ENCODE data around the gene GABBR2.

DNA sequence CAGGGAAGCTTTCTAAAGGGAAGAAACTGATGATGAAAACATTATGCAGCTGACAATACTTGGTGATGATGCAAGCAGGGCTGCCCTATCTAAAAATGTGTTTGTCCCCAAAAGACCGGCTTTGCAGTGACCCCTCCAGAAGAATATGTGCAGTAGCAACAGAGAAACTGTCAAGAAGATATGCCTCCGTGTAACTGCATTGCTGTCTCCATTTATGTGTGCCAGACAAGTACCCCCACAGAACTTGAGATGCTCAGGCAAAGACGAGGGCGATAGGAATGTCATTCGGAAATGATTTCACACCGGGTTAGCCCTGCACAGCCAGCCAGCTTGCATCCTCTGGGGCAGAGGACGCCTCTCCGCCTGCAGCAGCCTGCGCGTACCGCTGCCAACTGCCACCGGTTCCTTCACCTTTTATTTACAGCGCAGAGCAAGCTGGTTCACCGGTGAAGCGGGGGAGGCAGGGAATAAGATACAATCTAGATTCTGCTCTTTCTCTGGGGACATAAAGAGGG is 2.0 kb downstream of the GABBR2 start:
- TF ChIP-seq, protein P1, sequence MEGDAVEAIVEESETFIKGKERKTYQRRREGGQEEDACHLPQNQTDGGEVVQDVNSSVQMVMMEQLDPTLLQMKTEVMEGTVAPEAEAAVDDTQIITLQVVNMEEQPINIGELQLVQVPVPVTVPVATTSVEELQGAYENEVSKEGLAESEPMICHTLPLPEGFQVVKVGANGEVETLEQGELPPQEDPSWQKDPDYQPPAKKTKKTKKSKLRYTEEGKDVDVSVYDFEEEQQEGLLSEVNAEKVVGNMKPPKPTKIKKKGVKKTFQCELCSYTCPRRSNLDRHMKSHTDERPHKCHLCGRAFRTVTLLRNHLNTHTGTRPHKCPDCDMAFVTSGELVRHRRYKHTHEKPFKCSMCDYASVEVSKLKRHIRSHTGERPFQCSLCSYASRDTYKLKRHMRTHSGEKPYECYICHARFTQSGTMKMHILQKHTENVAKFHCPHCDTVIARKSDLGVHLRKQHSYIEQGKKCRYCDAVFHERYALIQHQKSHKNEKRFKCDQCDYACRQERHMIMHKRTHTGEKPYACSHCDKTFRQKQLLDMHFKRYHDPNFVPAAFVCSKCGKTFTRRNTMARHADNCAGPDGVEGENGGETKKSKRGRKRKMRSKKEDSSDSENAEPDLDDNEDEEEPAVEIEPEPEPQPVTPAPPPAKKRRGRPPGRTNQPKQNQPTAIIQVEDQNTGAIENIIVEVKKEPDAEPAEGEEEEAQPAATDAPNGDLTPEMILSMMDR (conservative IDR thresholded peaks at IDR 0.05; ENCODE audit: low read depth, low read length) = no peak
- TF ChIP-seq EZH2 (IDR thresholded peaks at IDR 0.05; ENCODE audit: borderline replicate concordance, low read depth, low read length, poor library complexity, severe bottlenecking) = no peak

Data from A673 (cell line).